ENCODE measurements around the gene RBMY1F.
"Not testable (repeated sequence)": the region's sequence is repeated elsewhere in the genome, so short reads cannot be mapped to it uniquely, and the experiment has no call there.

RBMY1F gene

GRCh38 chrY:22182823-22183222 is at the start of gene RBMY1F:
Gene RBMY1F (minus strand): TSS chrY:22182923. CDS start chrY:22180969, 1,954 bp downstream.
- DNase-seq, result not testable (repeated sequence)

- not testable (repeated sequence) for DNase-seq
Observed at GRCh38 chrY:22151144-22151543, 31.6 kb downstream of the RBMY1F start.

DNA sequence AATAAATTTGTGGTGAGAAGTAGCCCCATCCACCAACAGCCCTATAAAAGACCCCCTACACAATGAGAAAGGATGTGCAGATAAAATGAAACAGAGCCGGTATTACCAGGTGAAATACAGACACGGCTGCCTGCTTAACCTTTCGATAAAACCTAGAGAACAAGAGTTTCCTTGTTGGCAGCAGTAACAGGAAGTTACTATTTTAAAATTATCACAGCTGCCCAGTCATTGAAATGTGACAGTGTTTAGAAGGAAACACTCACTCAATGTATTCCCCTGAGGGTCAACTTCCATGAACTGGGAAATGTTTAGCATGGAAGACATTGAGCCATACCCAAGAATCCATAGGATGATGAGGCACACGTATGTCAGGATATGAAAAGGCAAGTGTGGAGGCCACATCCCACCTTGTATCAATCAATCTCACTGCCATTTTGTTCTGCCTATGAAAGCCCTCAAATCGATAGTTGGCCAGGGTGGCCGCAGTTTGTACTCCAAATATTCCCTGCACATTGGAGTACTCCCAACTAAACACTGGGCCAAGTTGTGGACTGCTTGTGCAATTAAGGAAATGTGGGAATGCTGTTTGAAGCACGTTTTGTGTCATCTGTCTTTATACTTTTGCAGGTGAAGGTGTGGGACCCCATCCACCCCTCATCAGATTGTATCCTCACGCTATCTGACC is 41.6 kb downstream of the RBMY1F start:
- not testable (repeated sequence) for DNase-seq

GRCh38 chrY:22134719-22135118 is 48.0 kb downstream of the RBMY1F start:
- not testable (repeated sequence) for DNase-seq

- DNase-seq, result not testable (repeated sequence)
Observed at GRCh38 chrY:22130494-22130893, 52.2 kb downstream of the RBMY1F start.
